Liver (tissue), 3 donors: Measurements from ENCODE around the gene MND1.

Experiments
- ATF3 ChIP-seq: IDR thresholded peaks from 2 replicates; pipeline ENCODE4 v1.6.1; 2016; ENCODE audit warnings: antibody characterized with exemption
- CTCF ChIP-seq: fragments of 150-350 bp; IDR thresholded peaks from 2 replicates; pipeline ENCODE4 v1.5.1; 2017; ENCODE audit warnings: improper control_type of control experiment, low read depth, low read length; ENCODE audit not compliant: missing input control
- GABPA ChIP-seq, 2 donors: IDR thresholded peaks in 1 of 2; conservative IDR thresholded peaks in 1 of 2; 2 replicates each; pipeline ENCODE4 v1.6.1; 2016; ENCODE audit warnings: antibody characterized with exemption in 2 of 2, mild to moderate bottlenecking in 1 of 2, moderate library complexity in 1 of 2
- JUND ChIP-seq, 2 donors: IDR thresholded peaks; 2 replicates each; pipeline ENCODE4 v1.6.1; 2016; ENCODE audit warnings: antibody characterized with exemption in 2 of 2
- RXRA ChIP-seq, 2 donors: IDR thresholded peaks; 2 replicates each; pipeline ENCODE4 v1.6.1; 2017 to 2018; ENCODE audit warnings: antibody characterized with exemption in 2 of 2, mild to moderate bottlenecking in 1 of 2
- SP1 ChIP-seq: IDR thresholded peaks from 2 replicates; pipeline ENCODE4 v1.6.1; 2018; ENCODE audit warnings: antibody characterized with exemption, mild to moderate bottlenecking
- TAF1 ChIP-seq: conservative IDR thresholded peaks from 2 replicates; pipeline ENCODE4 v1.6.1; 2016; ENCODE audit warnings: antibody characterized with exemption, mild to moderate bottlenecking
- YY1 ChIP-seq: IDR thresholded peaks from 2 replicates; pipeline ENCODE4 v1.6.1; 2016; ENCODE audit warnings: antibody characterized with exemption, mild to moderate bottlenecking
- TF ChIP-seq, protein P1 (sequence below): IDR thresholded peaks from 2 replicates; pipeline ENCODE4 v1.6.1; 2016; ENCODE audit warnings: antibody characterized with exemption
- TF ChIP-seq, protein P2 (sequence below): IDR thresholded peaks from 2 replicates; pipeline ENCODE4 v1.6.1; 2016; ENCODE audit warnings: antibody characterized with exemption, mild to moderate bottlenecking
- donor health status: healthy.
- donor health status: healthy.

DNA sequence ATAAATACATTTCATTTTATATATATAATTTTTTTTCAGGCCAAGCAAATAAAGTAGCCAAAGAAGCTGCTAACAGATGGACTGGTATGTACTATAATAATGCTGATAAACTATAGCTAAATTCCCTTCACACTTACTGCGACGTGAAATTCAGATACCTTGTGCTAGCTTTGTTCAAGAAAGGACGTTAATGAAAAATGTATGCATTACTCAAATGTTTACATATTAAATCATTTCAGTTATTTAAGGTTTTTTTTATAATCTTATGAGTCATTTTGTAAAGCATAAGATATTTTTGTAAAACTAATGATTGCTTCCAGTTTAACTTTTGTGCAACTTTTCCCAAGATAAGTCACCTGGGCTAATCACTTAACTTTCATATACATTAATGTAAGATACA lies 64.4 kb downstream of the MND1 start:
- TF ChIP-seq, protein P1, sequence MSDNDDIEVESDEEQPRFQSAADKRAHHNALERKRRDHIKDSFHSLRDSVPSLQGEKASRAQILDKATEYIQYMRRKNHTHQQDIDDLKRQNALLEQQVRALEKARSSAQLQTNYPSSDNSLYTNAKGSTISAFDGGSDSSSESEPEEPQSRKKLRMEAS = no peak
- TF ChIP-seq CTCF (no peak), ATF3 (no peak), TAF1 (no peak), RXRA (IDR thresholded peaks at IDR 0.05) (no peak), JUND (IDR thresholded peaks at IDR 0.05) (no peak), YY1 (no peak), SP1 (no peak), GABPA (IDR thresholded peaks at IDR 0.05 in 1 of 2, conservative IDR thresholded peaks at IDR 0.05 in 1 of 2) (no peak)
- TF ChIP-seq, protein P2, sequence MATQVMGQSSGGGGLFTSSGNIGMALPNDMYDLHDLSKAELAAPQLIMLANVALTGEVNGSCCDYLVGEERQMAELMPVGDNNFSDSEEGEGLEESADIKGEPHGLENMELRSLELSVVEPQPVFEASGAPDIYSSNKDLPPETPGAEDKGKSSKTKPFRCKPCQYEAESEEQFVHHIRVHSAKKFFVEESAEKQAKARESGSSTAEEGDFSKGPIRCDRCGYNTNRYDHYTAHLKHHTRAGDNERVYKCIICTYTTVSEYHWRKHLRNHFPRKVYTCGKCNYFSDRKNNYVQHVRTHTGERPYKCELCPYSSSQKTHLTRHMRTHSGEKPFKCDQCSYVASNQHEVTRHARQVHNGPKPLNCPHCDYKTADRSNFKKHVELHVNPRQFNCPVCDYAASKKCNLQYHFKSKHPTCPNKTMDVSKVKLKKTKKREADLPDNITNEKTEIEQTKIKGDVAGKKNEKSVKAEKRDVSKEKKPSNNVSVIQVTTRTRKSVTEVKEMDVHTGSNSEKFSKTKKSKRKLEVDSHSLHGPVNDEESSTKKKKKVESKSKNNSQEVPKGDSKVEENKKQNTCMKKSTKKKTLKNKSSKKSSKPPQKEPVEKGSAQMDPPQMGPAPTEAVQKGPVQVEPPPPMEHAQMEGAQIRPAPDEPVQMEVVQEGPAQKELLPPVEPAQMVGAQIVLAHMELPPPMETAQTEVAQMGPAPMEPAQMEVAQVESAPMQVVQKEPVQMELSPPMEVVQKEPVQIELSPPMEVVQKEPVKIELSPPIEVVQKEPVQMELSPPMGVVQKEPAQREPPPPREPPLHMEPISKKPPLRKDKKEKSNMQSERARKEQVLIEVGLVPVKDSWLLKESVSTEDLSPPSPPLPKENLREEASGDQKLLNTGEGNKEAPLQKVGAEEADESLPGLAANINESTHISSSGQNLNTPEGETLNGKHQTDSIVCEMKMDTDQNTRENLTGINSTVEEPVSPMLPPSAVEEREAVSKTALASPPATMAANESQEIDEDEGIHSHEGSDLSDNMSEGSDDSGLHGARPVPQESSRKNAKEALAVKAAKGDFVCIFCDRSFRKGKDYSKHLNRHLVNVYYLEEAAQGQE = no peak
